ENCODE measurements around the gene LRIG2. TPM values are rescaled to one million over a fixed set of nuclear protein-coding genes. Genes with fewer than 3 reads are reported as not detected.
"Not testable (repeated sequence)": the region's sequence is repeated elsewhere in the genome, so short reads cannot be mapped to it uniquely, and the experiment has no call there.

The LRIG2 gene
- total RNA-seq, 2 experiments from 2014 or later, result 10.2 to 13.6 TPM

DNA sequence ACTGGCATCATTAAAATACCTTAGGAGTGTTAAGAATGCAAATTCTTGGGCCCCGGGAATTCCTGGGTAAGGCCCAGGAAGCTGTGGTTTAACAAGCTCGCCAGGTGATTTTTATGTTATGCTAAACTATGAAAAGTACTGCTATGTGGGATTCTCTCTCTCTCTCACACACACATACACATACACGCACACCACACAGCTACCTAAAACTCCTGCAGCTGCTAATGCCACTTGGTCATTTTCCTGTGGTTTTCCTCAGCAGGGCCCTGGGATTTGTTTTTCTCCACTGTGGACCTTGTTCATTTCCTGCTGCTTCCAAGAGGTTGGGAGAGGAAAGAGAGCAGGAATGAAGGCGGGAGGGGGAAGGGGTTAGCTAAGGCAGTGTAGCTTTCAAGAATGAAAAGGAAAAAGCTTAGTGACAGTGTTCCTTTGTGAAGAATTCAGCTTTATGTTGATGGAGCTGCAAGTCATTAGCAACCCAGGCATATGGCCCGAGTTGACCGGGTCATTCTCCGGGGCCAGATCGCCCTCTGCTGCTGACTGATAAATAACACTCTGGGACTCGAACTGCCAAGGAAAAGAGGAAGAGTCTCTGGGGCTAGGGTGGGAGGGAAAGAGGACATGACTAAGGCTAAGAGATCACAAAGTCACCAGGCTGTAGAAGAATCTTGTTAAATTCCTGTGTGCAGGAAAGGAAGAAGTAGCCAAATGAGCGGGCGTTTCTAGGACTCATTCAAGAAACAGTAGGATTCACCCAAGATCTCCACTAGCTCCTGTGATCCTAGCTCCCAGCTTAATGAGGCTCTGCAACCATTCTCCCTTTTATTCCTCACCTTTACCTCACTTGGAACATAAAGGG lies 30.5 kb upstream of the LRIG2 start:
- H3K36me3 Mint-ChIP-seq, result no peaks in the 10 kb centered on the region
- H3K27ac Mint-ChIP-seq, result peak overlapping the region; percentile 25
- ATAC-seq, result no peak
- H3K4me1 Mint-ChIP-seq, result peaks cover 30% of the 10 kb centered on the region
- H3K27me3 Mint-ChIP-seq, result no peaks in the 10 kb centered on the region
- H3K9me3 Mint-ChIP-seq (ENCODE audit: low read depth), result no peaks in the 10 kb centered on the region
- H3K4me3 Mint-ChIP-seq, result no peak overlapping the region
- CTCF ChIA-PET, result interaction anchor here (0.6 to 3.9 kb wide), 14 partner anchors 14 to 362 kb away, joined by 3 to 25 read pairs (median 3); partner anchors contain the start of genes LRIG2, PPM1J and SLC16A1
- DNase-seq, result peak; percentile 56

DNA sequence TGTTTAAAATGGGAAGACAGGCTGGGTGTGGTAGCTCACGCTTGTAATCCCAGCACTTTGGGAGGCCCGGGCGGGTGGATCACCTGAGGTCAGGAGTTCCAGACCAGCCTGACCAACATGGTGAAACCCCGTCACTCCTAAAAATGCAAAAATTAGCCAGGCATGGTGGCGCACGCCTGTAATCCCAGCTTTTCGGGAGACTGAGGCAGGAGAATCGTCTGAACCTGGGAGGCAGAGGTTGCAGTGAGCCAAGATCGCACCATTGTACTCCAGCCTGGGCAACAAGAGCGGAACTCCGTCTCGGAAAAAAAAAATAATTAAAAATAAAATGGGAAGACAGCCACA lies 29.9 kb upstream of the LRIG2 start:
- not testable (repeated sequence) for H3K36me3 Mint-ChIP-seq, DNase-seq
- CTCF ChIA-PET, result interaction anchor here (0.7 to 3.9 kb wide), 10 partner anchors 13 to 326 kb away, joined by 3 to 25 read pairs (median 4); partner anchors contain the start of genes LRIG2, PPM1J and SLC16A1

DNA sequence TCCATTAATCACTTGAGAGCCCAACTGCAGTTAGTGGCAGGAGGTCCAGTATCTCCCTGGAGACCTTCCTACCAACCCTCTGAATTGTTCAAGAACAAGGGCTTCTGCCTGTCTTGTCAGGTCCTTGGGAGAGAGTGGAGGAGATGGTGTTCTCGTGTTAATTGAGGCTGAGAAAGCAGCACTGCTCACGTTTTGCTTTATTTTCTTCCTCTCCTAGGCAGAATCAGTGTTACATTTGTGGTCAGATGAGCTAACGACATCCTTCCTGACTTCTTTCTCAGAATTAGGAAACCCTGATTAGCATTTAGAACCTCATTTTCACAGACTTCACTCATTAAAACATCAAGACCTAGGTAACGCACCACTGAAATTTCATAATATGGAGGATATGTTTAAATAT lies 26.4 kb upstream of the LRIG2 start:
- ATAC-seq, result peak; percentile 86
- Mint-ChIP-seq H3K4me1 (peaks cover 36% of the 10 kb centered on the region), H3K27ac (peak overlapping the region; percentile 76), H3K36me3 (no peaks in the 10 kb centered on the region), H3K4me3 (peak overlapping the region; percentile 59), H3K27me3 (no peaks in the 10 kb centered on the region), H3K9me3 (ENCODE audit: low read depth) (no peaks in the 10 kb centered on the region)
- peak; percentile 54 for DNase-seq
- CTCF ChIA-PET, result interaction anchor here (1.9 to 4.3 kb wide), 3 partner anchors 11 to 331 kb away, joined by 9 to 27 read pairs (median 15); partner anchors contain the start of genes LRIG2 and PPM1J

More for the DNA sequence above, 29.9 kb upstream of the LRIG2 start:
- H3K9me3 Mint-ChIP-seq (ENCODE audit: low read depth); ATAC-seq; H3K27me3 Mint-ChIP-seq; H3K4me3 Mint-ChIP-seq; H3K27ac Mint-ChIP-seq: not testable (repeated sequence)
- peaks cover 34% of the 10 kb centered on the region for H3K4me1 Mint-ChIP-seq

DNA sequence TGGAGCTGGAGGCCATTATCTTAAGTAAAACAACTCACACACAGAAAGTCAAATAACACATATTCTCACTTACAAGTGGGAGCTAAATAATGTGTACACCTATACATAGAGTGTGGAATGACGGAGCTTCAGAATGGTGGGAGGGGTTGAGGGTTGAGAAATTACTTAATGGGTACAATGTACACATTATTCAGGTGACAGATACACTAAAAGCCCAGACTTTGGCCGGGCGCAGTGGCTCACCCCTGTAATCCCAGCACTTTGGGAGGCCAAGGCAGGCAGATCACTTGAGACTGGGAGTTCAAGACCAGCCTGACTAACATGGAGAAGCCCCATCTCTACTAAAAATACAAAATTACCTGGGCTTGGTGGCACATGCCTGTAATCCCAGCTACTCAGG lies 24.9 kb upstream of the LRIG2 start:
- Mint-ChIP-seq H3K27me3 (no peaks in the 10 kb centered on the region), H3K4me1 (peaks cover 25% of the 10 kb centered on the region), H3K4me3 (no peak overlapping the region), H3K27ac (no peak overlapping the region), H3K36me3 (no peaks in the 10 kb centered on the region), H3K9me3 (ENCODE audit: low read depth) (no peaks in the 10 kb centered on the region)
- ATAC-seq (no peak), DNase-seq (no peak)
- CTCF ChIA-PET, result interaction anchor here (2.4 to 4.3 kb wide), 2 partner anchors 9 to 25 kb away, joined by 9 to 27 read pairs; partner anchors contain the start of gene LRIG2

DNA sequence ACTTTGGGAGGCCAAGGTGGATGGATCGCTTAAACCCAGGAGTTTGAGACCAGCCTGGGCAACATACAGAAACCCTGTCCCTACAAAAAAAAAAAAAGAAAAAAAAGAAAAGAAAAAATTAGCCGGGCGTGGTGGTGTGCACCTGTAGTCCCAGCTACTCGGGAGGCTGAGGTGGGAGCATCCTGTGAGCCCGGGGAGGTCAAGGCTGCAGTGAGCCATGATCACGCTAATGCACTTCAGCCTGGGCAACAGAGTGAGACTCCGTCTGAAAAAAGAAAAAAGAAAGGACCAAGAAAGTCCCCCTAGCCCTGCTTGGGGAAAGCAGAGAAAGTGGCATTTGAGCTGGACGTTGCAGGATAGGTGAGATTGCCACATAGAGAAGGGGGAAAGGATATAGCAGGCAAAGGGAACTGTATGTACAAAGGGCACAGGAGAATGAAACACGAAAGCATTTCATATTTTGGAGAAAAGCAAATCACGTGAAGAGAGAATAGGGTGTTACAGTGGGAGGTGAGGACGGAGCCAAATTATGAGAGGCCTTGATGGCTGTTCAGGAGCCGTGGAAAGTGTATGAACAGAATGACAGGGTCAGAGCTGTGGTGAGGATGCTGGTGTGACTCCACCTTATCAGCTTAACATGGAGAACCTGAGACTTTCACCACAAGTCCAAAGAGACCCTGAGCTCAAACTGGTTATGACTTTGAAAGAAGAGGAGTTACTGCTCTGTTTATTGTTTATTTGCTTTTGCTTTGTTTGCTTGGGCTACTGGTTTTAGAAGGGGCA lies 19.5 kb upstream of the LRIG2 start:
- no peak for DNase-seq
- Mint-ChIP-seq H3K27me3 (no peaks in the 10 kb centered on the region), H3K36me3 (no peaks in the 10 kb centered on the region), H3K4me3 (no peak overlapping the region), H3K4me1 (peaks cover 13% of the 10 kb centered on the region), H3K9me3 (ENCODE audit: low read depth) (no peaks in the 10 kb centered on the region), H3K27ac (no peak overlapping the region)
- ATAC-seq, result no peak
- CTCF ChIA-PET, result interaction anchor here (0.7 to 1.6 kb wide), 2 partner anchors 19 to 21 kb away, joined by 3 to 4 read pairs; no protein-coding TSS in a partner anchor

DNA sequence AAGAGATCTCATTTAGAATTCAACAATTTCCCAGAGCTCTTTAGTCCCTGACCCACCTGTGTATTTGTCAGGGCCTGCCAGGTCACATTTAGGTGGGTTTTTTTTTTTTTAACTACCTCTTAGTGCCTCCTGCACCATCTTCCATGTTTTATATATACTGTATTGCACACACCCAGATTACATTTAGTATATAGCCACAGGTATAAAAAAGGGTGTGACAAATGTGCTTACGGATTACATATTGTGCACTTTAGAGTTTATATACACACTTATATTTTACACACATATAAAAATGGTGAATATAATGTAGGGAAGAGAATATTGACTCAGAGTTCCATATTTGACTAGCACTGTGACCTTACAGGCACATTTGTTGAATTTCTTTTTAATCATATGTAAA lies 17.4 kb upstream of the LRIG2 start:
- Mint-ChIP-seq H3K4me3 (no peak overlapping the region), H3K27me3 (no peaks in the 10 kb centered on the region), H3K36me3 (no peaks in the 10 kb centered on the region), H3K9me3 (ENCODE audit: low read depth) (no peaks in the 10 kb centered on the region), H3K4me1 (peaks cover 11% of the 10 kb centered on the region), H3K27ac (no peak overlapping the region)
- CTCF ChIA-PET, result interaction anchor here (1.3 kb wide), 1 partner anchor 17 kb away, joined by 6 read pairs; the partner anchor contains the start of gene LRIG2
- ATAC-seq (no peak), DNase-seq (no peak)

DNA sequence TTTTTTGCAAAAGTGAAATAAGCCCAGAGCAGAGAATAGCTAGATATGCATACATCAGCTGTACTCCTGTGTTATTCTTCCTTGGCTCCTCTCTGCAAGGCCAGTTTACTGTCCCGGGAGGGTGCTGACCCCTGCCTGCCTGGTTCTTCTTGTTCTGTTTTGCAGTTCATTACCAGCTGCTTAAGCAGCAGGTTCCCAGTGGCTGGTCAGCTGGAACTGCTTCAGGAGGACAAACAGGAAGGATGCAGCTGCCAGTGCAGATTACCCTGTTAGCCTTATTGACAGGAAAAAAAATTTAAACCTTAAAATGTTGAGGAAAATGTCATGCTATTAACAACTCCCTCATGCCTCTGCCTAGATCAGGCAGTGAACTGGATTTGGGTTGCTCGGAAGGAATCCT lies 16.0 kb upstream of the LRIG2 start:
- H3K36me3 Mint-ChIP-seq, result no peaks in the 10 kb centered on the region
- H3K4me1 Mint-ChIP-seq, result peaks cover 11% of the 10 kb centered on the region
- no peaks in the 10 kb centered on the region for H3K9me3 Mint-ChIP-seq (ENCODE audit: low read depth)
- H3K4me3 Mint-ChIP-seq, result no peak overlapping the region
- ATAC-seq (no peak), DNase-seq (no peak)
- H3K27me3 Mint-ChIP-seq, result no peaks in the 10 kb centered on the region
- CTCF ChIA-PET, result interaction anchor here (1.1 to 4.1 kb wide), 7 partner anchors 10 to 340 kb away, joined by 3 to 37 read pairs (median 4); partner anchors contain the start of gene LRIG2
- H3K27ac Mint-ChIP-seq, result no peak overlapping the region

DNA sequence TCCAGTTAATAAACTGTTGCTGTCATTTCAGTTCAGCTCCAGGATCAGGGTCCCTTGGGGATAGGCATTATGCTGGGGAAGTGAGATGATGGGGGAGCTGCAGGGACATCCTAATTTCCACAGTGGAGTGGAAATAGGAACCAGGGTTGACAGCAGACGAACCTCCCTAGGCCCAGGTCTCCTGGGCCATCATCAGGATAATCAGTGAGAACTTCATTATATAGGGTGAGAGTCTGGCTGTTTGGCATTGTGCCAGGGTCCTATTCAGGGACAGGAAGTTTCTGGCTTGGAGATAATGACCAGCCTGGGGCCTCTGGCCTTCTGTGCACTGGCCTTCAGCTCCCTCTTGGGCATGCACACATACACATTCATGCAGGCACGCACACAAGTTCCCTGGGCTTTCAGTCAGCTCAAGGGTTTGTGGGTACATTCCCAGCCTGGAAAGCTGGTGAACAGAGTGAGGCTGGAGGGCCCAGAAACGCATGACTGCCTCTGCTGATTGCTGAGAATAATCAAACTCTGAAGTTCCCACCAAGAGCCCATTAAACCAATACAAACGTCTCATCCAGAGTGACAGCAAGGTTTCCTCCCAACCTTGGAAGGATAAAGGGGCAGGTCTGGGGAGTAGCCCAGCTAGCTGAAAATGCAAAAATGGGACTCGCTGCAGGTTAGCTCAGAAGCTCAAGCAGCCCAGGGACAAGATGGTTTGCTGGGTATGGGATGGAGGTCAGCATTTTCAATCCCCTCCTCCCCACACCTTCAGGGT lies 13.9 kb upstream of the LRIG2 start:
- no peaks in the 10 kb centered on the region for H3K36me3 Mint-ChIP-seq
- no peaks in the 10 kb centered on the region for H3K9me3 Mint-ChIP-seq (ENCODE audit: low read depth)
- H3K27ac Mint-ChIP-seq, result no peak overlapping the region
- H3K4me1 Mint-ChIP-seq, result peaks cover 6% of the 10 kb centered on the region
- ATAC-seq (no peak), DNase-seq (no peak)
- no peaks in the 10 kb centered on the region for H3K27me3 Mint-ChIP-seq
- no peak overlapping the region for H3K4me3 Mint-ChIP-seq
- CTCF ChIA-PET, result interaction anchor here (1.2 to 4.1 kb wide), 3 partner anchors 9 to 16 kb away, joined by 3 to 37 read pairs (median 3); partner anchors contain the start of gene LRIG2

DNA sequence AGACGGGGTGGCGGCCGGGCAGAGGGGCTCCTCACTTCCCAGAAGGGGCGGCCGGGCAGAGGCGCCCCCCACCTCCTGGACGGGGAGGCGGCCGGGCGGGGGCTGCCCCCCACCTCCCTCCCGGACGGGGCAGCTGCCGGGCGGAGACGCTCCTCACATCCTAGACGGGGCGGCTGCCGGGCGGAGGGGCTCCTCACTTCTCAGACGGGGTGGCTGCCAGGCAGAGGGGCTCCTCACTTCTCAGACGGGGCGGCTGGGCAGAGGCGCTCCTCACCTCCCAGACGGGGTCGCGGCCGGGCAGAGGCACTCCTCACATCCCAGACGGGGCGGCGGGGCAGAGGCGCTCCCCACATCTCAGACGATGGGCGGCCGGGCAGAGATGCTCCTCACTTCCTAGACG lies 9.5 kb upstream of the LRIG2 start:
- H3K27me3 Mint-ChIP-seq; H3K4me1 Mint-ChIP-seq; DNase-seq; H3K9me3 Mint-ChIP-seq (ENCODE audit: low read depth); ATAC-seq; H3K36me3 Mint-ChIP-seq; H3K27ac Mint-ChIP-seq; H3K4me3 Mint-ChIP-seq; CTCF ChIA-PET: not testable (repeated sequence)

DNA sequence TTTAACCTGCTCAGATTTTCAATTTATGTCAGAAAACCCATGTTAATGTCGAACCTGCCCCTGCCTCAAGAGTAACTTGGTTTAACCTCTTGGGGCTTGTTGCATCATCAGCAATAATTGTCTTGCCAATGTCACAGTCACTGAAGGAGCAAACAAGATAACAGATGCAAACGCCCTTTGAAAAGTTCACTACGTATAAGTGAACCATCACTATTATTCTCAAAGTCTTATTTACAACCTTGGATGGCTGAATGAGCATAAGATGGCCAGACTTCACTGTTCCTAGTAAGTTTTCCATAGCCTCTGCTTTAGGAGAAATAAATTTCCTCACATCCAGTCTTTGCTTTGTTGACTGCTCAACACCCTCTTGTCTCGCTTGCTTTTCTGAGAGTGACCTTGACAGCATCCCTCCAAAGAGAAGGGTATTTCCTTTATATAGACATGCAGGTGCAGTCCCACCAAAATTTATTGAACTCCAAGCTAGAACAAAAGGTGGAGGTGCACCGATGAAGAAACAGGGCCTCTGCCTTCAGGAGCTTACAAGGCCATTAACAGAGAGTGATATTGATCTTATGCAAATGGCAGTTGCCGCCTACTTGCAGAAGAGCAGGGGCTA lies 749 bp upstream of the LRIG2 start:
- DNase-seq (no peak), ATAC-seq (no peak)
- Mint-ChIP-seq H3K4me3 (peak overlapping the region; percentile 100), H3K4me1 (peaks cover 20% of the 10 kb centered on the region), H3K9me3 (ENCODE audit: low read depth) (no peaks in the 10 kb centered on the region), H3K36me3 (peaks cover 4% of the 10 kb centered on the region), H3K27me3 (no peaks in the 10 kb centered on the region), H3K27ac (peak overlapping the region; percentile 92)
- CTCF ChIA-PET, result interaction anchor here (0.6 to 3.2 kb wide), 61 partner anchors 10 to 729 kb away, joined by 3 to 37 read pairs (median 4); partner anchors contain the start of genes PPM1J and SLC16A1

DNA sequence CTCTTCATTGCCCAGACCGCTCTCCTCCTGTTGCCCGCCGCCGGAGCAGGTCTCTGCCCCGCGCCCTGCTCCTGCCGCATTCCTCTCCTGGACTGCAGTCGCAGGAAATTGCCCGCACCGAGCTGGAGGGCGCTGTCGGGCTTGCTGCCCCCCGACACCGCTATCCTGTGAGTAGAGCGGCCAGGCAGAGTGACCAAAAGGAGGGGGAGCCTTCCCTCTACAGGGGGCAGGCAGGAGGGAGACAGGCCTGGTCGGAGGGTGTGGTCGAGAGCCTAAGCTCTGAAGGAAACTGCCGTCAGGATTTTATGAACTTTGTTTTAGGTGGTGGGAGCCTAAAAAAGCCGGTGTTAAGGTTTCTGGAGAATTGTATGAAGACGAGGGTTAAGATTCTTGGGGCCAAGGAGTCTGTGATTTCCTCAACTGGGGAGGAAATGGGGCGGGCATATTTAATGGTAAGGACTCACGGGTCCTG lies 517 bp downstream of the LRIG2 start:
- Mint-ChIP-seq H3K4me3 (peak overlapping the region; percentile 100), H3K4me1 (peaks cover 20% of the 10 kb centered on the region), H3K27me3 (no peaks in the 10 kb centered on the region), H3K9me3 (ENCODE audit: low read depth) (no peaks in the 10 kb centered on the region), H3K27ac (peak overlapping the region; percentile 92), H3K36me3 (peaks cover 11% of the 10 kb centered on the region)
- peak; percentile 17 for ATAC-seq
- CTCF ChIA-PET, result interaction anchor here (0.8 to 3.2 kb wide), 45 partner anchors 9 to 683 kb away, joined by 3 to 37 read pairs (median 5); partner anchors contain the start of genes PPM1J and SLC16A1
- no peak for DNase-seq

DNA sequence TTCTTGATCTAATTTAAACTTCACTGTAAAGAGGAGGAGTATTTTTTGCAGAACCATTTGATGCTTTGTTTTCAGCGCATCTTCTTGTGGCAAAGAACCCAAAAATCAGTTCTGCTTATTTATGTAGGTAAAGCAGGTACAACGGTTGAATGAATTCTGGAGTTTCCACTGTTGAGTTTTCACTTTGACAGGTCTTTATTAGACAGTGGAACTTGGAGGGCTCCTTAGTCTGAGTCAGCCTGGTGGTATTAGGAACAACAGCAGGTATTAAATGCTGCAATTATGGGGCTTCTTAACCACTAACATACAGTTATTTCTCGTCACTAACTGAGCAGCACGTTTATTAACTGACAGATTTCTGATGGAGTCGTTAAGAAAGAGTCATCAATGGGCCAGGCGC lies 1.2 kb downstream of the LRIG2 start:
- ATAC-seq (no peak), DNase-seq (no peak)
- Mint-ChIP-seq H3K4me1 (peaks cover 20% of the 10 kb centered on the region), H3K4me3 (peak overlapping the region; percentile 100), H3K9me3 (ENCODE audit: low read depth) (no peaks in the 10 kb centered on the region), H3K36me3 (peaks cover 14% of the 10 kb centered on the region), H3K27me3 (no peaks in the 10 kb centered on the region), H3K27ac (peak overlapping the region; percentile 92)
- CTCF ChIA-PET, result interaction anchor here (0.9 to 3.2 kb wide), 8 partner anchors 15 to 355 kb away, joined by 3 to 37 read pairs (median 14); a partner anchor contains a TSS
